ENCODE measurements around the gene SPTLC1. TPM values are rescaled to one million over a fixed set of nuclear protein-coding genes. Genes with fewer than 3 reads are reported as not detected.

SPTLC1 gene
- total and polyA plus RNA-seq, 10 of the 15 experiments (the other 5 are each of a cell fraction or from before 2014, with no cell fraction given), result 38.0 to 68.7 (median 52.8) TPM

- TF ChIP-seq ATF2 (IDR thresholded peaks at IDR 0.05; ENCODE audit: low read length), result no peak
Measured at GRCh38 chr9:92141144-92142129, 26.2 kb upstream of the SPTLC1 start (continued).

- WGBS (ENCODE audit: insufficient coverage, insufficient replicate concordance, low lambda C conversion rate, missing lambda C conversion rate), result 3% methylated on average over 6 of the region's 6 CpGs
- Histone ChIP-seq H3K79me2 (ENCODE audit: control insufficient read depth, insufficient read depth, low read length) (no peaks in the 10 kb centered on the region), H2AFZ (ENCODE audit: control insufficient read depth, low read depth, low read length) (no peak overlapping the region), H3K36me3 (ENCODE audit: control insufficient read depth in 2 of 2, insufficient read depth in 2 of 2, low read length in 1 of 2) (no peaks in the 10 kb centered on the region), H3K27me3 (replicated peaks in 1 of 2; ENCODE audit: control insufficient read depth in 2 of 2, insufficient read depth in 2 of 2, low read length in 1 of 2) (peaks cover 0 to 4% of the 10 kb centered on the region in 2 experiments; a peak in 3 of 4 replicates), H3K9ac (ENCODE audit: control insufficient read depth, insufficient read depth, low read length) (no peak overlapping the region), H3K4me2 (ENCODE audit: control insufficient read depth, insufficient read depth) (peak overlapping the region; percentile 66; the same call in 1 of the 2 replicates), H4K20me1 (ENCODE audit: control insufficient read depth, insufficient read depth) (no peaks in the 10 kb centered on the region), H3K4me3 (no peak overlapping the region), H3K27ac (ENCODE audit: control insufficient read depth, insufficient read depth) (no peak overlapping the region), H3K4me1 (ENCODE audit: control insufficient read depth, insufficient read depth, low read length) (no peaks in the 10 kb centered on the region; the same call in 1 of the 2 replicates), H3K9me3 (replicated peaks; ENCODE audit: control insufficient read depth, insufficient read depth, low read length) (no peaks in the 10 kb centered on the region)
- CTCF ChIA-PET, result interaction anchor here (0.7 to 5.3 kb wide), 58 partner anchors 7 to 1288 kb away, joined by 3 to 55 read pairs (median 5); partner anchors contain the start of genes BICD2 and CENPP
- DNase-seq (ENCODE audit: low read depth, low spot score) (no peak), ATAC-seq (no peak), FAIRE-seq (no peak)
- RAD21 ChIA-PET (ENCODE audit: unreplicated experiment), result interaction anchor here (0.7 to 3.8 kb wide), 19 partner anchors 40 to 650 kb away, joined by 3 to 20 read pairs (median 7); partner anchors contain the start of gene IPPK
- POLR2A ChIA-PET, result no interaction called here
- in situ Hi-C loops (cut with MboI), result no loop called here
- intact Hi-C loops (cut with micrococcal nuclease; ENCODE audit: unreplicated experiment), result no loop called here
- BruUV-seq (replicated peaks), result no TSS peak
- SMC1A ChIA-PET (ENCODE audit: uncharacterized antibody, unreplicated experiment), result interaction anchor here (1.2 to 3.6 kb wide), 12 partner anchors 8 to 650 kb away, joined by 3 to 22 read pairs (median 7); no protein-coding TSS in a partner anchor
- TF ChIP-seq KAT2A (conservative IDR thresholded peaks at IDR 0.05; ENCODE audit: control insufficient read depth, low read depth, low read length) (no peak), ZBTB4 (CRISPR knock-in tag; IDR thresholded peaks at IDR 0.05) (no peak), HSF1 (IDR thresholded peaks at IDR 0.05; ENCODE audit: low read depth, low read length) (no peak), ATF2 (IDR thresholded peaks at IDR 0.05; ENCODE audit: low read length) (no peak), BCLAF1 (IDR thresholded peaks at IDR 0.05) (no peak)
Measured at GRCh38 chr9:92140754-92141143, 25.5 kb upstream of the SPTLC1 start.

Data from GM12878 (cell line).